ENCODE measurements around the gene CATSPER1. TPM values are rescaled to one million over a fixed set of nuclear protein-coding genes. Genes with fewer than 3 reads are reported as not detected.

CATSPER1 gene
- total RNA-seq, 1 donor: not detected

DNA sequence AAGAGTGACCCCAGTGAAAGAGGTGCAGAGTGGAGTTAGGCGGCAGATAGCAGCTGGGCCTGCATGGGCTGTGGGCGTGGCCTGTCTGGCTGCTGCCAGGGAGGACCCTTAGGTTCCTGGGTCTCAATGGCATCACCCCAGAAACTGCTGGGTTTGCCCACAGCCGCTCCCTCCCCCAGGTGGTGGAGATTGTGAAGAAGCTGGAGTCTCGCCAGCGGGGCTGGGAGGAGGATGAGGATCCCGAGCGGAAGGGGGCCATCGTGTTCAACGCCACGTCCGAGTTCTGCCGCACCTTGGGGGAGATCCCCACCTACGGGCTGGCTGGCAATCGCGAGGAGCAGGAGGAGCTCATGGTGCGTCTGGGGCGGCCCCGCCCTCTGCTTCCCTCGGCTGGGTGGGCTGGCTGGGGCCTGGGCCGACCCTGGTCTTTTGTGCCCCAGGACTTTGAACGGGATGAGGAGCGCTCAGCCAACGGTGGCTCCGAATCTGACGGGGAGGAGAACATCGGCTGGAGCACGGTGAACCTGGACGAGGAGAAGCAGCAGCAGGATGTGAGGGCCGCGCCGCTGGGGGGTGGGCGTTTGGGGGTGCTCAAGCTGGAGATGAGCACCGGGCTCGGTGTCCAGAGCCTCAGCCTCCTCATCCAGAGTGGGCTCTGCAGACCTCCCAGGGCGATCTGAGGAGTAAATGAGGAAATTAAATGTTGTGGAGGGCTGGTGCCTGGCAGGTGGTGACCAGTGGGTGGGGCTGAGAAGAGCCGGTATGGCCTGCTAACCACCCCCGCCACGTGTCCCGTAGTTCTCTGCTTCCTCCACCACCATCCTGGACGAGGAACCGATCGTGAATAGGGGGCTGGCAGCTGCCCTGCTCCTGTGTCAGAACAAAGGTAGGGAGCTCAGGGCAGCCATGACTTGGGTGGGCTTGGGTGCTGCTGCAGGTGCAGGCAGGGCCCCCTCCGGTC, 49.8 kb downstream of the CATSPER1 start:
- Histone ChIP-seq H3K4me2 (ENCODE audit: insufficient read depth, low read length) (no peak overlapping the region), H2AFZ (ENCODE audit: low read length) (no peak overlapping the region), H3K79me2 (ENCODE audit: insufficient read depth, low read length) (no peaks in the 10 kb centered on the region), H3K36me3 (ENCODE audit: insufficient read depth, low read length) (peaks cover 64% of the 10 kb centered on the region), H3K4me1 (ENCODE audit: insufficient read depth, low read length) (no peaks in the 10 kb centered on the region), H3K27me3 (ENCODE audit: insufficient read depth, low read length) (no peaks in the 10 kb centered on the region), H3K4me3 (ENCODE audit: insufficient read depth, low read length) (no peak overlapping the region), H3K9me3 (ENCODE audit: low read depth, low read length) (no peaks in the 10 kb centered on the region), H4K20me1 (ENCODE audit: insufficient read depth, low read length) (no peaks in the 10 kb centered on the region), H3K27ac (ENCODE audit: low read depth, low read length) (no peak overlapping the region)
- no peak for TF ChIP-seq CTCF (IDR thresholded peaks at IDR 0.05; ENCODE audit: extremely low read depth, low read depth, low read length)
- DNase-seq (ENCODE audit: insufficient read length, low spot score, missing footprints): peak; percentile 61

GRCh38 chr11:65975771-65976170, 50.5 kb downstream of the CATSPER1 start:
- Histone ChIP-seq H3K36me3 (ENCODE audit: insufficient read depth, low read length) (peaks cover 64% of the 10 kb centered on the region), H3K27me3 (ENCODE audit: insufficient read depth, low read length) (no peaks in the 10 kb centered on the region), H4K20me1 (ENCODE audit: insufficient read depth, low read length) (no peaks in the 10 kb centered on the region), H2AFZ (ENCODE audit: low read length) (no peak overlapping the region), H3K4me2 (ENCODE audit: insufficient read depth, low read length) (no peak overlapping the region), H3K27ac (ENCODE audit: low read depth, low read length) (no peak overlapping the region), H3K9me3 (ENCODE audit: low read depth, low read length) (no peaks in the 10 kb centered on the region), H3K4me3 (ENCODE audit: insufficient read depth, low read length) (no peak overlapping the region), H3K4me1 (ENCODE audit: insufficient read depth, low read length) (no peaks in the 10 kb centered on the region), H3K79me2 (ENCODE audit: insufficient read depth, low read length) (no peaks in the 10 kb centered on the region)
- DNase-seq (ENCODE audit: insufficient read length, low spot score, missing footprints): no peak
- no peak for TF ChIP-seq CTCF (IDR thresholded peaks at IDR 0.05; ENCODE audit: extremely low read depth, low read depth, low read length)

- TF ChIP-seq CTCF (IDR thresholded peaks at IDR 0.05; ENCODE audit: extremely low read depth, low read depth, low read length): no peak
- DNase-seq (ENCODE audit: insufficient read length, low spot score, missing footprints): peak; percentile 93
- peaks cover 4% of the 10 kb centered on the region for H4K20me1 ChIP-seq (ENCODE audit: insufficient read depth, low read length)
- no peak overlapping the region for H2AFZ ChIP-seq (ENCODE audit: low read length)
- no peak overlapping the region for H3K27ac ChIP-seq (ENCODE audit: low read depth, low read length)
- H3K4me3 ChIP-seq (ENCODE audit: insufficient read depth, low read length): no peak overlapping the region
- H3K4me1 ChIP-seq (ENCODE audit: insufficient read depth, low read length): no peaks in the 10 kb centered on the region
- H3K27me3 ChIP-seq (ENCODE audit: insufficient read depth, low read length): no peaks in the 10 kb centered on the region
- H3K79me2 ChIP-seq (ENCODE audit: insufficient read depth, low read length): peaks cover 8% of the 10 kb centered on the region
- peaks cover 69% of the 10 kb centered on the region for H3K36me3 ChIP-seq (ENCODE audit: insufficient read depth, low read length)
- no peak overlapping the region for H3K4me2 ChIP-seq (ENCODE audit: insufficient read depth, low read length)
- no peaks in the 10 kb centered on the region for H3K9me3 ChIP-seq (ENCODE audit: low read depth, low read length)
Measured at GRCh38 chr11:65973439-65974110, 52.7 kb downstream of the CATSPER1 start.

- H4K20me1 ChIP-seq (ENCODE audit: insufficient read depth, low read length): peaks cover 8% of the 10 kb centered on the region
- H3K4me1 ChIP-seq (ENCODE audit: insufficient read depth, low read length): no peaks in the 10 kb centered on the region
- no peak overlapping the region for H2AFZ ChIP-seq (ENCODE audit: low read length)
- H3K79me2 ChIP-seq (ENCODE audit: insufficient read depth, low read length): peaks cover 14% of the 10 kb centered on the region
- H3K27me3 ChIP-seq (ENCODE audit: insufficient read depth, low read length): no peaks in the 10 kb centered on the region
- H3K27ac ChIP-seq (ENCODE audit: low read depth, low read length): no peak overlapping the region
- TF ChIP-seq CTCF (IDR thresholded peaks at IDR 0.05; ENCODE audit: extremely low read depth, low read depth, low read length): no peak
- no peak overlapping the region for H3K4me2 ChIP-seq (ENCODE audit: insufficient read depth, low read length)
- no peaks in the 10 kb centered on the region for H3K9me3 ChIP-seq (ENCODE audit: low read depth, low read length)
- H3K4me3 ChIP-seq (ENCODE audit: insufficient read depth, low read length): no peak overlapping the region
- DNase-seq (ENCODE audit: insufficient read length, low spot score, missing footprints): no peak
- H3K36me3 ChIP-seq (ENCODE audit: insufficient read depth, low read length): peaks cover 63% of the 10 kb centered on the region
Measured at GRCh38 chr11:65972116-65972515, 54.2 kb downstream of the CATSPER1 start.
